Sigmoid colon (tissue), 4 donors: ENCODE results near the gene CUL7.

ENCODE experiments used
- EP300 ChIP-seq, 4 donors: sonication (generic); formaldehyde crosslinking; IDR thresholded peaks; one replicate each; pipeline ENCODE4 v1.6.1; 2017; ENCODE audit warnings: antibody characterized with exemption in 4 of 4
- POLR2A ChIP-seq, 2 donors: fragments of 450-650 bp; IDR thresholded peaks; one replicate each; pipeline ENCODE4 v1.6.1; 2016; ENCODE audit warnings: antibody characterized with exemption in 2 of 2, mild to moderate bottlenecking in 2 of 2, moderate library complexity in 2 of 2
- TF ChIP-seq, protein P1 (sequence below), 4 experiments: fragments of 450-650 bp in 3 of 4; fragments of 200-600 bp in 1 of 4; IDR thresholded peaks; one replicate each; pipeline ENCODE4 v1.5.1; 2016 to 2019; ENCODE audit warnings: antibody characterized with exemption in 4 of 4, mild to moderate bottlenecking in 3 of 4, moderate library complexity in 2 of 4

GRCh38 chr6:43081043-43081442, 27.4 kb upstream of the CUL7 start:
- TF ChIP-seq, protein P1, sequence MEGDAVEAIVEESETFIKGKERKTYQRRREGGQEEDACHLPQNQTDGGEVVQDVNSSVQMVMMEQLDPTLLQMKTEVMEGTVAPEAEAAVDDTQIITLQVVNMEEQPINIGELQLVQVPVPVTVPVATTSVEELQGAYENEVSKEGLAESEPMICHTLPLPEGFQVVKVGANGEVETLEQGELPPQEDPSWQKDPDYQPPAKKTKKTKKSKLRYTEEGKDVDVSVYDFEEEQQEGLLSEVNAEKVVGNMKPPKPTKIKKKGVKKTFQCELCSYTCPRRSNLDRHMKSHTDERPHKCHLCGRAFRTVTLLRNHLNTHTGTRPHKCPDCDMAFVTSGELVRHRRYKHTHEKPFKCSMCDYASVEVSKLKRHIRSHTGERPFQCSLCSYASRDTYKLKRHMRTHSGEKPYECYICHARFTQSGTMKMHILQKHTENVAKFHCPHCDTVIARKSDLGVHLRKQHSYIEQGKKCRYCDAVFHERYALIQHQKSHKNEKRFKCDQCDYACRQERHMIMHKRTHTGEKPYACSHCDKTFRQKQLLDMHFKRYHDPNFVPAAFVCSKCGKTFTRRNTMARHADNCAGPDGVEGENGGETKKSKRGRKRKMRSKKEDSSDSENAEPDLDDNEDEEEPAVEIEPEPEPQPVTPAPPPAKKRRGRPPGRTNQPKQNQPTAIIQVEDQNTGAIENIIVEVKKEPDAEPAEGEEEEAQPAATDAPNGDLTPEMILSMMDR (IDR thresholded peaks at IDR 0.05) = no peak
- TF ChIP-seq EP300 (IDR thresholded peaks at IDR 0.05) (no peak), POLR2A (IDR thresholded peaks at IDR 0.05) (no peak)
